Activated T-cell treated with anti-CD3 and anti-CD28 coated beads, Interleukin-2, amount 50 U/mL, for 72 hours (primary cell): ENCODE measurements around the gene MRPL28. TPM values are rescaled to one million over a fixed set of nuclear protein-coding genes. Genes with fewer than 3 reads are reported as not detected.

Source experiments
- ATAC-seq, 2 donors: fragments of 150-1000 bp; cut with Tn5 transposase; replicated peaks in 1 of 2; 2 replicates each; pipeline ENCODE4 v1.10.0; 2021; ENCODE audit warnings: moderate library complexity in 2 of 2, mild to moderate bottlenecking in 1 of 2
- DNase-seq, 2 donors: peaks; one replicate each; pipeline ENCODE4 v3.0.0; 2021 to 2022; ENCODE audit warnings: mixed read lengths in 1 of 2
- H3K27ac Mint-ChIP-seq: one replicate; pipeline ENCODE4 v1.8.0; 2022; ENCODE audit warnings: mild to moderate bottlenecking, moderate library complexity, mixed read lengths
- H3K27me3 Mint-ChIP-seq: one replicate; pipeline ENCODE4 v1.8.0; 2022; ENCODE audit warnings: low read depth, mixed read lengths
- H3K36me3 Mint-ChIP-seq, 2 donors: one replicate each; pipeline ENCODE4 v1.8.0; 2022; ENCODE audit warnings: mixed read lengths in 2 of 2, mild to moderate bottlenecking in 1 of 2; ENCODE audit not compliant: insufficient read depth in 2 of 2
- H3K4me1 Mint-ChIP-seq: one replicate; pipeline ENCODE4 v1.8.0; 2022; ENCODE audit warnings: low read depth, mixed read lengths
- H3K4me3 Mint-ChIP-seq, 2 donors: one replicate each; pipeline ENCODE4 v1.8.0; 2022; ENCODE audit warnings: mild to moderate bottlenecking in 2 of 2, mixed read lengths in 2 of 2, moderate library complexity in 2 of 2
- H3K9me3 Mint-ChIP-seq, 2 donors: one replicate each; pipeline ENCODE4 v1.8.0; 2022; ENCODE audit warnings: mixed read lengths in 2 of 2
- total RNA-seq, 2 donors: library from RNA; stranded (reverse); gene quantifications; one replicate each; pipeline ENCODE4 v1.2.3, GENCODE V29; 2022

Gene MRPL28
- total RNA-seq, 2 donors from 2014 or later = 54.5 to 73.2 TPM

GRCh38 chr16:374616-374926 lies 4.2 kb upstream of the MRPL28 start:
- H3K4me3 Mint-ChIP-seq = no peak overlapping the region
- ATAC-seq (no peak), DNase-seq (no peak)
- H3K4me1 Mint-ChIP-seq = peaks cover 13% of the 10 kb centered on the region
- no peaks in the 10 kb centered on the region for H3K27me3 Mint-ChIP-seq
- no peaks in the 10 kb centered on the region for H3K9me3 Mint-ChIP-seq
- peaks cover 0 to 4% of the 10 kb centered on the region in 2 donors for H3K36me3 Mint-ChIP-seq
- no peak overlapping the region for H3K27ac Mint-ChIP-seq

GRCh38 chr16:373848-374615 lies 3.7 kb upstream of the MRPL28 start:
- Mint-ChIP-seq H3K4me1 (peaks cover 17% of the 10 kb centered on the region), H3K9me3 (no peaks in the 10 kb centered on the region), H3K36me3 (peaks cover 0 to 4% of the 10 kb centered on the region in 2 donors), H3K4me3 (no peak overlapping the region), H3K27ac (no peak overlapping the region), H3K27me3 (no peaks in the 10 kb centered on the region)
- ATAC-seq = no peak
- DNase-seq = no peak

- H3K4me3 Mint-ChIP-seq = no peak overlapping the region
- peaks cover 0 to 4% of the 10 kb centered on the region in 2 donors for H3K36me3 Mint-ChIP-seq
- no peak overlapping the region for H3K27ac Mint-ChIP-seq
- ATAC-seq (no peak), DNase-seq (no peak)
- peaks cover 17% of the 10 kb centered on the region for H3K4me1 Mint-ChIP-seq
- H3K27me3 Mint-ChIP-seq = no peaks in the 10 kb centered on the region
- H3K9me3 Mint-ChIP-seq = no peaks in the 10 kb centered on the region
Observed at GRCh38 chr16:373020-373598, 2.8 kb upstream of the MRPL28 start.

GRCh38 chr16:372302-372983 lies 2.1 kb upstream of the MRPL28 start:
- no peak overlapping the region for H3K27ac Mint-ChIP-seq
- no peaks in the 10 kb centered on the region for H3K27me3 Mint-ChIP-seq
- H3K4me3 Mint-ChIP-seq = no peak overlapping the region
- peaks cover 17% of the 10 kb centered on the region for H3K4me1 Mint-ChIP-seq
- H3K9me3 Mint-ChIP-seq = no peaks in the 10 kb centered on the region
- DNase-seq (no peak), ATAC-seq (no peak)
- H3K36me3 Mint-ChIP-seq = peaks cover 0 to 4% of the 10 kb centered on the region in 2 donors

- ATAC-seq = no peak
- no peak overlapping the region for H3K27ac Mint-ChIP-seq
- H3K9me3 Mint-ChIP-seq = no peaks in the 10 kb centered on the region
- no peak for DNase-seq
- no peak overlapping the region for H3K4me3 Mint-ChIP-seq
- peaks cover 0 to 7% of the 10 kb centered on the region in 2 donors for H3K36me3 Mint-ChIP-seq
- peaks cover 17% of the 10 kb centered on the region for H3K4me1 Mint-ChIP-seq
- no peaks in the 10 kb centered on the region for H3K27me3 Mint-ChIP-seq
Observed at GRCh38 chr16:371515-372301, 1.4 kb upstream of the MRPL28 start.

GRCh38 chr16:370979-371514 lies 709 bp upstream of the MRPL28 start:
- H3K27ac Mint-ChIP-seq = peak overlapping the region; percentile 93
- H3K36me3 Mint-ChIP-seq = peaks cover 0 to 7% of the 10 kb centered on the region in 2 donors
- peak in 1 of 2 donors; percentile 8 for ATAC-seq
- H3K4me3 Mint-ChIP-seq = peak overlapping the region; percentile 78 to 94
- peaks cover 17% of the 10 kb centered on the region for H3K4me1 Mint-ChIP-seq
- no peaks in the 10 kb centered on the region for H3K9me3 Mint-ChIP-seq
- DNase-seq = no peak
- H3K27me3 Mint-ChIP-seq = no peaks in the 10 kb centered on the region

GRCh38 chr16:369866-370436 lies 387 bp downstream of the MRPL28 start:
- DNase-seq (no peak), ATAC-seq (no peak)
- Mint-ChIP-seq H3K9me3 (no peaks in the 10 kb centered on the region), H3K36me3 (peaks cover 0 to 7% of the 10 kb centered on the region in 2 donors), H3K4me1 (peaks cover 17% of the 10 kb centered on the region), H3K4me3 (peak overlapping the region; percentile 78 to 94), H3K27ac (no peak overlapping the region), H3K27me3 (no peaks in the 10 kb centered on the region)

- Mint-ChIP-seq H3K4me1 (peaks cover 17% of the 10 kb centered on the region), H3K27ac (no peak overlapping the region), H3K27me3 (no peaks in the 10 kb centered on the region), H3K9me3 (no peaks in the 10 kb centered on the region), H3K36me3 (peaks cover 0 to 7% of the 10 kb centered on the region in 2 donors), H3K4me3 (peak overlapping the region; percentile 63 to 77)
- no peak for ATAC-seq
- no peak for DNase-seq
Observed at GRCh38 chr16:369275-369865, 968 bp downstream of the MRPL28 start.

- peaks cover 17% of the 10 kb centered on the region for H3K4me1 Mint-ChIP-seq
- no peak for DNase-seq
- no peaks in the 10 kb centered on the region for H3K9me3 Mint-ChIP-seq
- no peak overlapping the region for H3K4me3 Mint-ChIP-seq
- ATAC-seq = no peak
- H3K27me3 Mint-ChIP-seq = no peaks in the 10 kb centered on the region
- H3K36me3 Mint-ChIP-seq = peaks cover 0 to 7% of the 10 kb centered on the region in 2 donors
- H3K27ac Mint-ChIP-seq = no peak overlapping the region
Observed at GRCh38 chr16:368388-369158, 1.8 kb downstream of the MRPL28 start.

GRCh38 chr16:367333-367903 lies 2.9 kb downstream of the MRPL28 start:
- Mint-ChIP-seq H3K9me3 (no peaks in the 10 kb centered on the region), H3K27me3 (no peaks in the 10 kb centered on the region), H3K36me3 (peaks cover 0 to 7% of the 10 kb centered on the region in 2 donors), H3K4me1 (peaks cover 17% of the 10 kb centered on the region), H3K27ac (no peak overlapping the region), H3K4me3 (no peak overlapping the region)
- ATAC-seq (no peak), DNase-seq (no peak)

DNA sequence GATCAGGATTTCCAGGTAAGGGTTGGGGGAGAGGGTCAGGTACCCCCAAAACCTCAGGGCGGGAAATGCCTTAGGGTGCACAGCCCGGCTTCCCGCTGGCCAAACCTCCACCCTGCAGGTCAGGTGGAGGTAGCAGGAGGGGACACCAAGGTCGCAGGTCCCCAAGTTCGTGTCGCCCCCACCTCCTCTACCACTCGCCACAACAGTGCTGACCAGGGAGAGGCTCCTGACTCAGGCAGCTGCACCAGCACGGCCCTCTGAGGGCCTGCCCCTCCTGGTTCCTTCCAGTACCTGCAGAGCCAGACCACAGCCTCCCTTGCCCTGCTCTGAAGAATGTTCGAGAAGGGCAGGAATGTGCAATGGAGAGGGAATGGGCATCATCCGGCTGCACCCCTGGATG lies 3.9 kb downstream of the MRPL28 start:
- ATAC-seq (no peak), DNase-seq (no peak)
- peaks cover 17% of the 10 kb centered on the region for H3K4me1 Mint-ChIP-seq
- H3K27me3 Mint-ChIP-seq = no peaks in the 10 kb centered on the region
- no peaks in the 10 kb centered on the region for H3K9me3 Mint-ChIP-seq
- no peak overlapping the region for H3K27ac Mint-ChIP-seq
- no peak overlapping the region for H3K4me3 Mint-ChIP-seq
- H3K36me3 Mint-ChIP-seq = peaks cover 0 to 4% of the 10 kb centered on the region in 2 donors
